IPS-15b (cell line): ENCODE data around the gene PIK3C2A.
A peak's percentile ranks its signal among the peaks of the same experiment; 100 is the strongest.

Experiments
- H3K27me3 ChIP-seq: one replicate; pipeline ENCODE4 v1.6.1; 2013; ENCODE audit warnings: low read length; ENCODE audit not compliant: control insufficient read depth, insufficient read depth
- H3K36me3 ChIP-seq: one replicate; pipeline ENCODE4 v1.6.1; 2013; ENCODE audit warnings: low read length; ENCODE audit not compliant: control insufficient read depth, insufficient read depth
- H3K4me1 ChIP-seq: one replicate; pipeline ENCODE4 v1.6.1; 2013; ENCODE audit warnings: mild to moderate bottlenecking, low read length; ENCODE audit not compliant: control insufficient read depth, insufficient read depth
- H3K4me3 ChIP-seq: one replicate; pipeline ENCODE4 v1.5.1; 2013; ENCODE audit warnings: low read depth, low read length
- H3K9ac ChIP-seq: one replicate; pipeline ENCODE4 v1.6.1; 2013; ENCODE audit warnings: low read depth, mild to moderate bottlenecking, low read length
- H3K9me3 ChIP-seq: one replicate; pipeline ENCODE4 v1.6.1; 2013; ENCODE audit warnings: mild to moderate bottlenecking, low read length; ENCODE audit not compliant: control insufficient read depth, insufficient read depth

Gene PIK3C2A

DNA sequence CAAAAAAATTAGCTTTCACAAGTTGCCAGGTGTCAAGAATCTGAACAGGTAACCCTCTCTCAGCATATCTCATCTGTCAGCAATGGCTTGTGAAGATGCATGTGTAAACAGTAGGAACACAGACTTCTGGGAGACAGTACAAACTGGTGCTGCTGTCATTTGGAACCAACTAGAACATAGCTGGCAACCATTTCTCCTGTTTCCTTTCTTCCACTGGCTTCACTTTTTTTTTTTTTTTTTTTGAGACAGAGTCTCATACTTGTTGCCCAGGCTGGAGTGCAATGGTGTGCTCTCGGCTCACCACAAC, 2.1 kb upstream of the PIK3C2A start:
- Histone ChIP-seq H3K4me3 (no peak overlapping the region), H3K27me3 (no peaks in the 10 kb centered on the region), H3K4me1 (peaks cover 4% of the 10 kb centered on the region), H3K9ac (no peak overlapping the region), H3K36me3 (no peaks in the 10 kb centered on the region), H3K9me3 (no peaks in the 10 kb centered on the region)

- H3K36me3 ChIP-seq: no peaks in the 10 kb centered on the region
- peak overlapping the region; percentile 90 for H3K4me3 ChIP-seq
- peaks cover 4% of the 10 kb centered on the region for H3K4me1 ChIP-seq
- no peaks in the 10 kb centered on the region for H3K9me3 ChIP-seq
- no peaks in the 10 kb centered on the region for H3K27me3 ChIP-seq
- peak overlapping the region; percentile 97 for H3K9ac ChIP-seq
Measured at GRCh38 chr11:17208257-17208999, 642 bp upstream of the PIK3C2A start.

GRCh38 chr11:17206463-17206862, 1.3 kb downstream of the PIK3C2A start:
- no peaks in the 10 kb centered on the region for H3K27me3 ChIP-seq
- H3K4me1 ChIP-seq: peaks cover 4% of the 10 kb centered on the region
- H3K4me3 ChIP-seq: peak overlapping the region; percentile 90
- H3K36me3 ChIP-seq: no peaks in the 10 kb centered on the region
- no peak overlapping the region for H3K9ac ChIP-seq
- H3K9me3 ChIP-seq: no peaks in the 10 kb centered on the region

DNA sequence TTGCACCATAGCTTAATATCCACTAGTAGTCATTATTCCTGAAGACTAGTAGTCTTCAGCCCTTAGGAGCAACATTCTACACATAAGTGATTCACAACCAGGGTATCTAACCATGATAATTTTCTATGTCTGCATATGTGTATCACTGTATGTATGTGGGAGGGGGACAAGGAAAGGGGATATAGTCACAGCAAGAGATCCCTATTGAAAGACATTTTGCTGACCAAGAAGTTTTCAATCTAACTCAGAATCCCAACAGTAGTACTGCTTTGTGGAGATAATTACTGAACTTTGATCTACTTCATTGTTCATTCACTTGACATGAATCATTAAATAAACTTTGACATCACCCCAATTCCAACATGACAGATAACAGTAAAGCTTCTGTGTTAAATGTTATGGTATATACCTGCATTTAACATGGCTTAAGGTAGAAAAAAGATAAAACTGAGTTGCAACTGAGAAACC, 10.3 kb downstream of the PIK3C2A start:
- H3K36me3 ChIP-seq: peaks cover 5% of the 10 kb centered on the region
- H3K4me1 ChIP-seq: no peaks in the 10 kb centered on the region
- no peaks in the 10 kb centered on the region for H3K27me3 ChIP-seq
- no peak overlapping the region for H3K9ac ChIP-seq
- H3K9me3 ChIP-seq: no peaks in the 10 kb centered on the region
- no peak overlapping the region for H3K4me3 ChIP-seq

- no peak overlapping the region for H3K9ac ChIP-seq
- H3K4me1 ChIP-seq: peaks cover 2% of the 10 kb centered on the region
- no peaks in the 10 kb centered on the region for H3K27me3 ChIP-seq
Measured at GRCh38 chr11:17188675-17189074, 19.1 kb downstream of the PIK3C2A start.

DNA sequence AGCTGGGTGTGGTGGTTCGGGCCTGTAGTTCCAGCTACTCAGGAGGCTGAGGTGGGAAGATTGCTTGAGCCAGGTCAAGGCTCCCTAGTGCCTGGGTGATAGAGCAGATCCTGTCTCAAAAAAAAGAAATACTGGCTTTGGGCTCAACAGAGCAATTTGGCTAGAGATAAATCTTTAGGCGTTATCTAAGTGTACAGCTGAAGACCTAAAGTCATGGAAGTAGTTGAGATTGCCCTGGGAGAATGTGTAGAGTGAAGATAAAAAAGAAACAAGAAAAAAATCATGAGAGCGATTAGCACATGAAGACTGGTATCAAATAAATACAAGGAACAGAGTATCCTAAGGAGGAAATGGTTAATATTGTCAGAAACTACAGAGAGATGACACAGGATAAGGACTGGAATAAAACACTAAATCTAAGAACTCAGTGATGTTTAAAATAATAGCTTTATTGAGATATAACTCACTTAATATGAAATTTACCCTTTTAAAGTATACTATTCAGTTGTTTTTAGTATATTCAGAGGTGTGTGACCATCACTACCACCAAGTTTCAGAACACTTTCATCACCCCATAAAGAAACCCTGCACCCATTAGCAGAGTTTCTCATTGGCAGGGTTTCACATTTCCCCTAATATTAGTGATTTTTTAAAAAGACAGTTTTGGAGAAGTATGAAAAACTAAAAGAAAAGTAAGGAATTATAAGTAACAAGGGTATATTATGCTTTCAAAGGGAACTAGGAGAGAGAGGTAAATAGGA, 20.7 kb downstream of the PIK3C2A start:
- Histone ChIP-seq H3K9me3 (no peaks in the 10 kb centered on the region), H3K36me3 (no peaks in the 10 kb centered on the region), H3K4me3 (no peak overlapping the region), H3K9ac (no peak overlapping the region), H3K27me3 (no peaks in the 10 kb centered on the region), H3K4me1 (peaks cover 2% of the 10 kb centered on the region)

More at GRCh38 chr11:17188675-17189074, 19.1 kb downstream of the PIK3C2A start:
- no peak overlapping the region for H3K4me3 ChIP-seq
- no peaks in the 10 kb centered on the region for H3K9me3 ChIP-seq
- H3K36me3 ChIP-seq: no peaks in the 10 kb centered on the region

- Histone ChIP-seq H3K9ac (no peak overlapping the region), H3K27me3 (no peaks in the 10 kb centered on the region), H3K9me3 (no peaks in the 10 kb centered on the region), H3K4me1 (peaks cover 2% of the 10 kb centered on the region), H3K36me3 (no peaks in the 10 kb centered on the region), H3K4me3 (no peak overlapping the region)
Measured at GRCh38 chr11:17185938-17186337, 21.8 kb downstream of the PIK3C2A start.

- Histone ChIP-seq H3K4me3 (no peak overlapping the region), H3K9me3 (no peaks in the 10 kb centered on the region)
Measured at GRCh38 chr11:17184882-17185587, 22.8 kb downstream of the PIK3C2A start.

DNA sequence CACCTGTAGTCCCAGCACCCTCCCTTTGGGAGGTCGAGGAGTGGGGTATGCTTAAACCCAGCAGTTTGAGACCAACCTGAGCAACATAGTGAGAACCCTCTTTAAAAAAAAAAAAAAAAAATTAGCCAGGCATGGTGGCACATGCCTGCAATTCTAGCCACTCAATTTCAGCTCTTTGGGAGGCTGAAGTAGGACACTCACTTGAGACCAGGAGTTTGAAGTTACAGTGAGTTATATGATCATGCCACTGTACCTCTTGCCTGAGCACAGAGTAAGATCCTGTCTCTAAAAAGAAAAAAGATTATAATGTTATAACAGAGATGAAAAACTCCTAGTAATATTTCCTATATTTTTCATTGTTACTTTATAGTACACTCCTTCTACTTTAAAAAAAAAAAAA, 23.9 kb downstream of the PIK3C2A start:
- H3K36me3 ChIP-seq: no peaks in the 10 kb centered on the region
- no peaks in the 10 kb centered on the region for H3K27me3 ChIP-seq
- peaks cover 2% of the 10 kb centered on the region for H3K4me1 ChIP-seq
- H3K9ac ChIP-seq: no peak overlapping the region
- no peak overlapping the region for H3K4me3 ChIP-seq
- no peaks in the 10 kb centered on the region for H3K9me3 ChIP-seq

More at GRCh38 chr11:17184882-17185587, 22.8 kb downstream of the PIK3C2A start:
- Histone ChIP-seq H3K4me1 (peaks cover 2% of the 10 kb centered on the region), H3K9ac (no peak overlapping the region), H3K27me3 (no peaks in the 10 kb centered on the region), H3K36me3 (no peaks in the 10 kb centered on the region)

- Histone ChIP-seq H3K27me3 (no peaks in the 10 kb centered on the region), H3K36me3 (no peaks in the 10 kb centered on the region), H3K4me1 (no peaks in the 10 kb centered on the region), H3K4me3 (no peak overlapping the region), H3K9ac (no peak overlapping the region), H3K9me3 (no peaks in the 10 kb centered on the region)
Measured at GRCh38 chr11:17179970-17180369, 27.8 kb downstream of the PIK3C2A start.

DNA sequence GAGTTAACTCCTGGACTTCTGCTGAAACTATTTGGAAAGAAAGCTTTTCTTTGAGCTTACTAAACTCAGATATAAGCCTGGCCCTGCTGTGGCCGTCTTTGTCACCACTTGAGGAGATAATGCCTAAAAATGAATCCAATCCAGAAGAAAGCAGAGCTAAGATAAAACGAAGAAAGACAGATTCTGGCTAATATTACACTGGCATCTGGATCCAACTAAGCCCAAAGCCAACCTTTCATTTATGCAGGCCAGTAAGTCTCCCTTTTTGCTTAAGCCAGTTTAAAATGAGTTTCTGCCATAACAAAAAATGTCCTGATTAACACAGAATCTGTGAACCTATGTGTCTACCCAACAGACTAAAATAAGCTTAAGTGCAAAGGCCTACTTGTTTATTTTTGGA, 34.5 kb downstream of the PIK3C2A start:
- no peaks in the 10 kb centered on the region for H3K36me3 ChIP-seq
- no peak overlapping the region for H3K9ac ChIP-seq
- H3K27me3 ChIP-seq: no peaks in the 10 kb centered on the region
- no peak overlapping the region for H3K4me3 ChIP-seq
- no peaks in the 10 kb centered on the region for H3K9me3 ChIP-seq
- H3K4me1 ChIP-seq: no peaks in the 10 kb centered on the region
